HFF-Myc (cell line): ENCODE results near the gene ANO1.

Experiments used
- DNase-seq: peaks from one replicate; pipeline ENCODE4 v3.0.0-alpha.2; 2011; ENCODE audit warnings: low read depth; ENCODE audit errors: extremely low read depth
- H3K4me3 ChIP-seq: replicated peaks from 2 replicates; pipeline ENCODE4 v1.5.1; 2011; ENCODE audit warnings: low read depth, mild to moderate bottlenecking, control low read depth, low read length
- TF ChIP-seq, protein P1 (sequence below): IDR thresholded peaks from 2 replicates; pipeline ENCODE4 v1.5.1; 2012; ENCODE audit warnings: mild to moderate bottlenecking, low read depth, low read length, control low read depth; ENCODE audit errors: missing control alignments

ANO1 gene

DNA sequence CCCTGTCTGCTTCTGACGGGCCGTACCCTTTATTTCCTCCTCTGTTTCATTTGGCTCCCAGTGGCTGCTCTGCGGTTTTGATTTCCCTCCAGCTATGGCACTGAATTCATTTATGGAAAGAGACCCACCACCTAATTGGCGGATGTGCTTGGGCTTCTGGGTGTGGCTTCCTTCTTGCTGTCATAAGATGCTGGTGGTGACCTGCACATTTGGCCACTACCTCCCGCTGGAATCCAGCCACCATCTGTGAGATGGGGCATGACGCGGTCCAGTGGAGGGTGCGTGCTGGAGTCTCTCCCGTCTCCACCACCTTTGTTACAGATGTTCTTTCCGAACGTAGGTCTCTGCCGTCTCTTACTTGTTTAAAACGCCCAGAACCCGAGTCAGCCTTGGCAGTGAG lies 77.3 kb downstream of the ANO1 start:
- no peak overlapping the region for H3K4me3 ChIP-seq
- TF ChIP-seq, protein P1, sequence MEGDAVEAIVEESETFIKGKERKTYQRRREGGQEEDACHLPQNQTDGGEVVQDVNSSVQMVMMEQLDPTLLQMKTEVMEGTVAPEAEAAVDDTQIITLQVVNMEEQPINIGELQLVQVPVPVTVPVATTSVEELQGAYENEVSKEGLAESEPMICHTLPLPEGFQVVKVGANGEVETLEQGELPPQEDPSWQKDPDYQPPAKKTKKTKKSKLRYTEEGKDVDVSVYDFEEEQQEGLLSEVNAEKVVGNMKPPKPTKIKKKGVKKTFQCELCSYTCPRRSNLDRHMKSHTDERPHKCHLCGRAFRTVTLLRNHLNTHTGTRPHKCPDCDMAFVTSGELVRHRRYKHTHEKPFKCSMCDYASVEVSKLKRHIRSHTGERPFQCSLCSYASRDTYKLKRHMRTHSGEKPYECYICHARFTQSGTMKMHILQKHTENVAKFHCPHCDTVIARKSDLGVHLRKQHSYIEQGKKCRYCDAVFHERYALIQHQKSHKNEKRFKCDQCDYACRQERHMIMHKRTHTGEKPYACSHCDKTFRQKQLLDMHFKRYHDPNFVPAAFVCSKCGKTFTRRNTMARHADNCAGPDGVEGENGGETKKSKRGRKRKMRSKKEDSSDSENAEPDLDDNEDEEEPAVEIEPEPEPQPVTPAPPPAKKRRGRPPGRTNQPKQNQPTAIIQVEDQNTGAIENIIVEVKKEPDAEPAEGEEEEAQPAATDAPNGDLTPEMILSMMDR = no peak
- DNase-seq = no peak

DNA sequence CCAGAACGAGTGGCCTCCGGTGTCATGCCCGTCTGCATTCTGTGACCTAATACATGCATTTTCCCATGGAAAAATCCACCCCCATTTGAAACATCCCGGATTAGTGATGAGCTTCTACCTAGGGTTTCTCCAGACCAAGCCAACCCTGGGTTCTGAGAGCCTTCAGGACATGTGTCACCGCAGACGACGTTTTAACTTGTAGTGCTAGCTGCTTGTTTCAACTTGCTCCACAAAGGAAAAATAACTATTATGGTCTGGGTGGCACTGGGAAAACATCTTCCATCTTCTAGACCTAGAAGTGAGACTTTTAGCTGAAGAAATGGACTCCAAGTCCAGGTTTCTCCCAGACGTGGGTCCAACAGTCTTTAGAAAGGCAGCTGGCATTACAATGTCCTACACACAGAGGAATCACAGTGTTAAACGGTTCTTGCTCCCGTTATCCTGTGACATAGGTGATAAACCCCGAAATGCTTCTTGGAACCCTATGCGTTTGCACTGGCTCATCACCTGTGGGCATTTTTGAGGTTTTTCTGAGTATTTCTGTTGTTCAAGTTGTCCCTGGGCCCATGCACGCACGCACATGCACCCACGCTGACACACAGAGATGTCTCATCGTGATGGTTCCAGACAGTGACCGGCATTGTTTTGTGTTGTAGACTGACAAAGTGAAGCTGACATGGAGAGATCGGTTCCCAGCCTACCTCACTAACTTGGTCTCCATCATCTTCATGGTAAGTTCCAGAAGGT lies 78.3 kb downstream of the ANO1 start:
- DNase-seq = no peak

DNA sequence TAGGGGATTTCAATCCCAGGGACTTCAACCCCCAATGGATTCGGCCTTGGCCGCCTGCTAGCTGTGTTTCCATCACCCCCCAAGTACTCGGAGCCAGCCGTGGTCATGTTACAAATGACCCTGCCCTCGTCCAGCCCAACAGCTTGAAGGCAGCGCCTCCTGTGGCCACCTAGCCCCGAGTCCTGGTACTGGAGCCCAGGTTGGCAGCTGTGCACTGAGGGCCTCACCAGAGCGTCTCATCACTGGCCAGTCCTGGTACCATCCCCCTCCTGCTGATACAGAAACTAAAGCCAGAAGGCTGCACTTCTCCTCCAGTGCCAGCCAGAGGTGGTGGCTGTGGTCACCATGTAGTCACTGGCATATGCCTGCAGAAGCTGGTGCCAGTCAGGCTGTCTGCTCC lies 80.1 kb downstream of the ANO1 start:
- TF ChIP-seq, protein P1 = peak; percentile 48
- no peak overlapping the region for H3K4me3 ChIP-seq
- no peak for DNase-seq

More for the DNA sequence above, 78.3 kb downstream of the ANO1 start:
- H3K4me3 ChIP-seq = no peak overlapping the region
- TF ChIP-seq, protein P1 = no peak

DNA sequence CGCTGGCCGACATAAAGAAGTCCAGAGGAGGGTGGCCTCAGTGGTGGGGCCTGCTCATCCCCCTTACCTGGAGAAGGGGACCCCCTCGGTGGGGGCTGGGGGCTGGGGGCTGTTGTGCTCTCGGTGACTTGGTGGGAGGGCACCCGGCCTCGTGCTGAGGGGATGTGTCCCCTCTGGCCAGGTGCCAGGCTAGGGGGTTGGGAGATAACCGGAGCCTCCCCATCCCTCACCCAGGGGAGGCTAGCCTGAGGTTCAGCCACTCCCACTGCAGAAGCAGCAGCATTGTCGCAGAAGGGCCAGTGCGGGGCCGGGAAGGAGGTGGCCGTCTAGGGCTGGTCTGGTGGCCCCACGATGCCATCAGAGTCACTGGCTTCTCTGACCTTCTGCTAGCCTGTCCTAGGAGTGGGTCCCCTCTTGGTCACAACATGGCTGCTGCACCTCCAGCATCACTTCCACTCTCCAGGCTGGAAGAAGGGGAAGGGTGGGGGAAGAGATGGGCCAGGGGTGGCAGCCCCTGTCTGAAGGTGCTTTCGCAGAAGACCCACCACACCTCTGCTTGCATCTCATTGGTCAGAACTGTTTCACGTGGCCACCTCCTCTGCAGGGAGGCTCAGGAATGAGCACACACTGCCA lies 80.8 kb downstream of the ANO1 start:
- DNase-seq = no peak
- TF ChIP-seq, protein P1 = no peak
- H3K4me3 ChIP-seq = no peak overlapping the region

DNA sequence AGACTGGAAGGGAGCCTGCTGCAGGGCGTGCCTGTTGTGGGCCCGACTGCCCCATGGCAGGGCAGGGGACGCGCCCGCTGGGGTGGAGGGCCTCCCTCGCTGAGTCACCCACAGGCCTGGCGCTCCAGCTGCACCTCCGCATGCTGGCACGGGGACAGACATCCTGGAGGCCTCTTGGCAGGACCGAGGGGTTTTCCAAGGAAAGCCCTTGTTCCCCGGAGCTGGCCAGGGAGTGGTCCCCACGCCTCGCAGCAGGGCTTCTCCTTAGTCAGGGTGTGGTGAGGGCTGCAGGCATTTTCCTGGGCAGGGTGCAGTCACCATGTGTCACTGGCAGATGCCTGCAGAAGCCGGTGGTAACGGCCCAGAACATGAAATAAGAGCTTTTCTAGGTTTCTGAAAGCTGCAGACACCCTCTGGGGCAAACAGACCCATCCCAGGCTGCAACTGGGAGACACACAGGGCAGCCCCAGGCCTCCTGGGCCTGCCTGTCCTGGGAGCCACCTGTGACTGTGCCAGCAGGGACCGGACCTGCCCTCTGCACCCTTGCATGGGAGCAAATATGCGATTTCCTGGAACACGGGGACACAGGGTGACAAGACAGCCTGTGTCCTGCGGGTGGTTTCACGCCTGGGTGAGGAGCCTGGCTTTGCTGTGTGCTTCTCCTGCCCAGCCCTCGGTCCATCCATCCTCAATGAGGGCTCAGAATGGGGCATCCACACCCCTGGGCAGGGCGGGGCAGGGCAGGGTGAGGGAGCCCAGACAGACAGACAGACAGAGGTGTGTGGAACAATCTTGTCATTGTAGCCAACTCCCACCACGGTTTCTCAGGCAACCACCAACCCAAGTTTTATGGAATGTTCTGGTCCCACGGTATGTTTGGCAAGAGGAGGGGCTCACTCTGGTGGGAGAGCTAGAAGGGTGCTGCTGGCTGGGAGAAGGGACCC lies 81.8 kb downstream of the ANO1 start:
- TF ChIP-seq, protein P1 = no peak
- no peak for DNase-seq
- H3K4me3 ChIP-seq = no peak overlapping the region

DNA sequence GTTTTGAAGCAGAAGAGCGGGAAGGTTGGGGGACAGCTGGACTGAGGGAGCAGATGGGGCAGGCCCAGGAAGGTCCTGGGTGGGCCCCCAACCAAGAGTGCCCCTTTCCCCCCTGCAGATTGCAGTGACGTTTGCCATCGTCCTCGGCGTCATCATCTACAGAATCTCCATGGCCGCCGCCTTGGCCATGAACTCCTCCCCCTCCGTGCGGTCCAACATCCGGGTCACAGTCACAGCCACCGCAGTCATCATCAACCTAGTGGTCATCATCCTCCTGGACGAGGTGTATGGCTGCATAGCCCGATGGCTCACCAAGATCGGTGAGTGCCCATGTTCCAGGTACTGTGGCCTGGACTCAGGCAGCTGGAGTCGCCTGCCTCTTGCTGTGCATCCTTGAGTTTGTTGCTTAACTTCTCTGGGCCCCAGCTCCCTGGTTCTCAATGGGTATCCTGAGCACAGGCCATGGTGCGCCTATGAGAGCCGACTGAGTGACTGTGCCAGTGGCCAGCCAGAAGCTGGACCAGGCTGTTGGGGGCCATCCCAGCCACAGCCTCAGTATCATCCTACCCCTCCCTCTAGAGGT lies 83.0 kb downstream of the ANO1 start:
- no peak overlapping the region for H3K4me3 ChIP-seq
- TF ChIP-seq, protein P1 = no peak
- no peak for DNase-seq
